Measurements from ENCODE around the gene OR52E4. TPM values are rescaled to one million over a fixed set of nuclear protein-coding genes. Genes with fewer than 3 reads are reported as not detected.

The OR52E4 gene
- total RNA-seq, 1 experiment from 2014 or later = not detected

DNA sequence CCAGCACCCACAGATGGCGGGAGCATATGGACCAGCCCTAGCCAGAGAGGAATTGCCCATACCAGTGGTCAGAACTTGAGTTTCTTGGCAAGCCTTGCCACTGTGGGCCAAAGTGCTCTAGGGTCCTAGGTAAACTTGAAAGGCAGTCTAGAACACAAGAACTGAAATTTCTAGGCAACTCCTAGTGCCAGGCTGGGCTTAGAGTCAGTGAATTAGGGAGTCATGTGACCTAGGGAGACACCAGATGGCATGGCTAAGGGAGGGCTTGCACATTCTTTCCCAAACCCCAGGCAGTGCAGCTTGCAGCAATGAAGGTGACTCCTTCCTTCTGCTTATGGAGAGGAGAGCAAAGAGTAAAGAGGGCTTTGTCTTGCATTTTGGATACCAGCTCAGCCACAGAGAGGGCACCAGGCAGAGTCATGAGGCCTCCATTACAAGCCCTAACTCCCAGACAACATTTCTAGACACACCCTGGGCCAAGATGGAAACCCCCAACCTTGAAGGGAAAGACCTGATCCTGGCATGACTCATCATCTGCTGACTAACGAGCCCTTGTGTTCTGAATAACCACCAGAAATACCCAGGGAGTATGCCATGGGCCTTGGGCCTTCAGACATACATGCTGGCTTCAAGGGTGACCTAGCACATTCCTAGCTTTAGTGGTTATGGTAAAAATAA is 42.5 kb downstream of the OR52E4 start:
- Histone ChIP-seq H3K27ac (ENCODE audit: low read depth, low read length, poor library complexity, severe bottlenecking) (no peak overlapping the region), H3K9me3 (ENCODE audit: low read depth, low read length, poor library complexity, severe bottlenecking) (no peaks in the 10 kb centered on the region), H3K27me3 (replicated peaks; ENCODE audit: insufficient read depth, low read depth, low read length, poor library complexity) (no peaks in the 10 kb centered on the region), H3K4me1 (ENCODE audit: insufficient read depth, low read length, poor library complexity, severe bottlenecking) (no peaks in the 10 kb centered on the region), H3K4me3 (ENCODE audit: low read depth, low read length, poor library complexity, severe bottlenecking) (no peak overlapping the region), H3K36me3 (ENCODE audit: insufficient read depth, low read length, poor library complexity, severe bottlenecking) (no peaks in the 10 kb centered on the region)
- no TSS peak for BruUV-seq (replicated peaks)
- ChIA-PET POLR2A (ENCODE audit: low non-redundant PET) (no interaction called here), CTCF (no interaction called here)
- no peak for TF ChIP-seq EZH2 (IDR thresholded peaks at IDR 0.05; ENCODE audit: borderline replicate concordance, low read depth, low read length, poor library complexity, severe bottlenecking)
- TF ChIP-seq, protein P1, sequence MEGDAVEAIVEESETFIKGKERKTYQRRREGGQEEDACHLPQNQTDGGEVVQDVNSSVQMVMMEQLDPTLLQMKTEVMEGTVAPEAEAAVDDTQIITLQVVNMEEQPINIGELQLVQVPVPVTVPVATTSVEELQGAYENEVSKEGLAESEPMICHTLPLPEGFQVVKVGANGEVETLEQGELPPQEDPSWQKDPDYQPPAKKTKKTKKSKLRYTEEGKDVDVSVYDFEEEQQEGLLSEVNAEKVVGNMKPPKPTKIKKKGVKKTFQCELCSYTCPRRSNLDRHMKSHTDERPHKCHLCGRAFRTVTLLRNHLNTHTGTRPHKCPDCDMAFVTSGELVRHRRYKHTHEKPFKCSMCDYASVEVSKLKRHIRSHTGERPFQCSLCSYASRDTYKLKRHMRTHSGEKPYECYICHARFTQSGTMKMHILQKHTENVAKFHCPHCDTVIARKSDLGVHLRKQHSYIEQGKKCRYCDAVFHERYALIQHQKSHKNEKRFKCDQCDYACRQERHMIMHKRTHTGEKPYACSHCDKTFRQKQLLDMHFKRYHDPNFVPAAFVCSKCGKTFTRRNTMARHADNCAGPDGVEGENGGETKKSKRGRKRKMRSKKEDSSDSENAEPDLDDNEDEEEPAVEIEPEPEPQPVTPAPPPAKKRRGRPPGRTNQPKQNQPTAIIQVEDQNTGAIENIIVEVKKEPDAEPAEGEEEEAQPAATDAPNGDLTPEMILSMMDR (conservative IDR thresholded peaks at IDR 0.05; ENCODE audit: low read depth, low read length) = no peak
- DNase-seq (ENCODE audit: low spot score) = no peak
- intact Hi-C loops (cut with micrococcal nuclease; ENCODE audit: unreplicated experiment) = no loop called here

DNA sequence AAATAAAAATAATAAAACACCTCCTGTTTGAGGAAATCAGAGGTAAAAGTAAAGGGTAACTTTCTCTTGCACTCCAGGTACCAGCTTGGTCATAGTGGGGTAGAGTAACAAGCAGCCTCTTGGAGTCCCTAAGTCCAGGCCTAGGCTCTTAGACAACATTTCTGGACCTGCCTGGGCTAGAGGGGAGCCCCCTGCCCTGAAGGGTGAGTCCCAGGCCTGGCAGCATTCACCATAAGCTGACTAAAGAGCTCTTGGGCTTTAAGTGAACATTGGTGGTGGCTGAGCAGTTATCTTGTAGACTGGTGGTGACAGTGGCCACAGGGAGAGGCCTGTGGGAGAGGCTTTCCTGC is 43.0 kb downstream of the OR52E4 start:
- no peak overlapping the region for H3K27ac ChIP-seq (ENCODE audit: low read depth, low read length, poor library complexity, severe bottlenecking)
- no peaks in the 10 kb centered on the region for H3K4me1 ChIP-seq (ENCODE audit: insufficient read depth, low read length, poor library complexity, severe bottlenecking)
- BruUV-seq (replicated peaks) = no TSS peak
- no peak overlapping the region for H3K4me3 ChIP-seq (ENCODE audit: low read depth, low read length, poor library complexity, severe bottlenecking)
- intact Hi-C loops (cut with micrococcal nuclease; ENCODE audit: unreplicated experiment) = no loop called here
- no peaks in the 10 kb centered on the region for H3K9me3 ChIP-seq (ENCODE audit: low read depth, low read length, poor library complexity, severe bottlenecking)
- POLR2A ChIA-PET (ENCODE audit: low non-redundant PET) = no interaction called here
- DNase-seq (ENCODE audit: low spot score) = no peak
- TF ChIP-seq EZH2 (IDR thresholded peaks at IDR 0.05; ENCODE audit: borderline replicate concordance, low read depth, low read length, poor library complexity, severe bottlenecking) = no peak
- TF ChIP-seq, protein P1 (conservative IDR thresholded peaks at IDR 0.05; ENCODE audit: low read depth, low read length) = no peak
- no peaks in the 10 kb centered on the region for H3K27me3 ChIP-seq (replicated peaks; ENCODE audit: insufficient read depth, low read depth, low read length, poor library complexity)
- H3K36me3 ChIP-seq (ENCODE audit: insufficient read depth, low read length, poor library complexity, severe bottlenecking) = no peaks in the 10 kb centered on the region
- CTCF ChIA-PET = no interaction called here

DNA sequence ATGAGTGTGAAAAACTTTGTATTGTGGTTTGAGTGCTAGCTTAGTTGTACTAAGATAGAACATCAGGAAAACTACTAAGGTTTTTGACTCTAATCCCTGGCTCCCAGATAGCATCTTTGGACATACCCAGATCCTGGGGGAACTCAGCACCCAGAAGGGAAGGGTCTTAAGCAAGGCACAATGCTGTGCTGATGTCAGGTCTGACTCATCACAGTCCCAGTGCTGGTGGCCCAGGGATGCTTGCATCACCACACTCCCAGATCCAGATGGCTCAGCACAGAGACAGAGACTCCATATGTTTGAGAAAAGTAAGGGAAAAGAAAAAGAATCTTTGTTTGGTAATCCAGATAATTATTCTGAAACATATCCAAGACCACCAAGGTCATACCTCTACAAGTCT is 43.4 kb downstream of the OR52E4 start:
- POLR2A ChIA-PET (ENCODE audit: low non-redundant PET) = no interaction called here
- DNase-seq (ENCODE audit: low spot score) = no peak
- no peak overlapping the region for H3K27ac ChIP-seq (ENCODE audit: low read depth, low read length, poor library complexity, severe bottlenecking)
- H3K36me3 ChIP-seq (ENCODE audit: insufficient read depth, low read length, poor library complexity, severe bottlenecking) = no peaks in the 10 kb centered on the region
- no peaks in the 10 kb centered on the region for H3K27me3 ChIP-seq (replicated peaks; ENCODE audit: insufficient read depth, low read depth, low read length, poor library complexity)
- CTCF ChIA-PET = no interaction called here
- no TSS peak for BruUV-seq (replicated peaks)
- H3K4me1 ChIP-seq (ENCODE audit: insufficient read depth, low read length, poor library complexity, severe bottlenecking) = no peaks in the 10 kb centered on the region
- H3K4me3 ChIP-seq (ENCODE audit: low read depth, low read length, poor library complexity, severe bottlenecking) = no peak overlapping the region
- intact Hi-C loops (cut with micrococcal nuclease; ENCODE audit: unreplicated experiment) = no loop called here
- H3K9me3 ChIP-seq (ENCODE audit: low read depth, low read length, poor library complexity, severe bottlenecking) = no peaks in the 10 kb centered on the region
- TF ChIP-seq, protein P1 (conservative IDR thresholded peaks at IDR 0.05; ENCODE audit: low read depth, low read length) = no peak
- no peak for TF ChIP-seq EZH2 (IDR thresholded peaks at IDR 0.05; ENCODE audit: borderline replicate concordance, low read depth, low read length, poor library complexity, severe bottlenecking)

All from A673 (cell line).